ENCODE data around the gene RHBDL3.

Gene RHBDL3

GRCh38 chr17:32357615-32358014, 92.0 kb downstream of the RHBDL3 start:
- no peak for DNase-seq (ENCODE audit: low spot score)

GRCh38 chr17:32361270-32361669, 95.6 kb downstream of the RHBDL3 start:
- DNase-seq (ENCODE audit: low spot score): no peak

- DNase-seq (ENCODE audit: low spot score): no peak
These were observed 104.8 kb downstream of the RHBDL3 start for GRCh38 chr17:32370426-32370825.

Data from iPS-NIHi11 (cell line).